HCT116 (cell line): ENCODE results near the gene KMT2D.

ENCODE experiments used
- CBX3 ChIP-seq: IDR thresholded peaks from 2 replicates; pipeline ENCODE4 v1.6.1; 2012; ENCODE audit warnings: low read depth
- POLR2AphosphoS5 ChIP-seq: IDR thresholded peaks from 2 replicates; pipeline ENCODE4 v1.6.1; 2011; ENCODE audit warnings: mild to moderate bottlenecking, low read depth, low read length, moderate library complexity

GRCh38 chr12:49108958-49109404 is 48.4 kb upstream of the KMT2D start:
- TF ChIP-seq POLR2AphosphoS5: no peak
- no peak for TF ChIP-seq CBX3
